ENCODE data around the gene FMNL2. TPM values are rescaled to one million over a fixed set of nuclear protein-coding genes. Genes with fewer than 3 reads are reported as not detected.
A peak's percentile ranks its signal among the peaks of the same experiment; 100 is the strongest.

FMNL2 gene
- total RNA-seq, 1 donor from 2014 or later, result 12.0 TPM

DNA sequence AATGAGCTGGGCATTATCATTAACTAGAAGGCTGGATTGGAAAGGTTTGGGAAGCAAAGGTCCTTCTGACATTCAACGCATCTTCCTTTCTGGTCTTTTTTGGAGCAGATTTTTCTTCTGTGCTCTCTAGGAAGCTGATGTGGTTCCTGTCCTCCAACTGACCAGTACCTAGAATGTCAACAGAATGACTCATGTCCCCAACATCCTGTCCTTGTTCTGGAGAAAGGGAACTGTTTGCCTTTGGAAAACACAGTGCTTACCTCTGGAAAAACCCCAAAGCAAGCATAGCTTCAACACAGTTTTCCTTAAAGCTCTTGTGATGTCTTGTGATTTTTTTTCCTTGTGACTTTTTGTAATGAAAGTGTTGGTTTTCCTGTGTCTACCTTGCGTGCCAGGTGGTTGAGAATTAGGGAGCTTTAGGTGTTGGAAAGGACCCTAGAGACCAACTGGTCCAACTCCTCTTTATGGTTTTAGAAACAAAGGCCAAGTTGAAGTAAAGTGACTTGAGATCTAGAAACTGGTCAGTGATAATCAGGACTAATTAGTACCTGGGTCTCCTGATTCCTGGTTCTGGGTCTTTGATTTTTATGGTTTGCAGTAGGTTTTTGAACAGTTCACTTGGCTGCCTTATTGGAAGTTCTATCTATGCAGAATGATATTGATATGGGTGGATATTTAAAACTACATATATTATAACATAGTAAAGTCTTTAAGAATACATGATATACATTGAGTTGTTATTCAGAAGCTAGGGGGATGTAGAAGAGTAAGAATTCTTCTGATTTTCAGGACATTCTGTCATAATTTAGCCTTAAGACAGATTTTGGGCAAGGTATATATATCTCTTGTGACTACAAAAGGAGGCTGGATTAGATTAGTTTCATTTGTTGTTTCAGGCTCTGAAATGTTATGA lies 70.5 kb downstream of the FMNL2 start:
- H3K9me3 ChIP-seq, result no peaks in the 10 kb centered on the region

DNA sequence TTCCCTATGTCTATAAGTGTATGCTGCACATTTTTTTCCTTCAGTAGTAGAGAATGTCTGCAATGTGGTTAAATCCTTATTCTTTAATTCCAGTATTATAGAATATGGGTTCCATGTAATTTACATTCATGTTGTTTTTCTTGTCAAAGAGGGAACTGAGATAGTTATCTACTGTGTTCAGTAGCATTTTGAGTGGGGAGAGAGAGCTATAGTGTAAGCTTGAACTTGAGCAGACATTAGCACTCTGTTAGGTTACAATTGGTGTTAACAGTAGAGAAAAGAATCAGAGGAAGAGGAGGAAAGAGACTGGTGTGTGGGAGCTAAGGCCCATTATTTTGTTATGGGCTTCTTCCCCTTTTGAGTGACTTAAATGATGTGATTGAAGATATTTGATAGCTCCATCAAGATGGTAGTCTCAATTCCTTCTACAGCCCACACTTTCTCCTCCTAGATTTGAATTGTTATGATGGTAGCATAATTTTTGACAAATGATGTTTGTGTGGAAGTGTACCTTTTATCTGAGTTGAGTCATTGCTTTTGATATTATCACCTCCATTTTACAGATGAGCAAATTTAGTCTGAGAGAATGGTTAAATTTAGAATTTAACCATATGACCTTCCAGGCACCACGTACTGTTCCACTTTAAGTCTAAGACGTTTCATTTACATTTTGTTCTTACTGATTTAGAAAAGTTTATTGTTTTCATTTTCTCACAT lies 71.3 kb downstream of the FMNL2 start:
- Histone ChIP-seq H3K27ac (peak overlapping the region; percentile 74 to 85), H3K4me1 (peaks cover 33 to 74% of the 10 kb centered on the region in 2 donors), H3K4me3 (peak overlapping the region in 1 of 2 donors; percentile 40)

More for the DNA sequence above, 70.5 kb downstream of the FMNL2 start:
- DNase-seq (ENCODE audit: low spot score in 2 of 2), result no peak
- intact Hi-C loops (cut with DNase I), result loop anchor here (5.0 kb wide), 1 partner anchor 68 kb away; the partner anchor contains the start of gene FMNL2
- H3K4me1 ChIP-seq, result peaks cover 31 to 71% of the 10 kb centered on the region in 2 donors
- H3K36me3 ChIP-seq, result no peaks in the 10 kb centered on the region
- TF ChIP-seq, protein P1, sequence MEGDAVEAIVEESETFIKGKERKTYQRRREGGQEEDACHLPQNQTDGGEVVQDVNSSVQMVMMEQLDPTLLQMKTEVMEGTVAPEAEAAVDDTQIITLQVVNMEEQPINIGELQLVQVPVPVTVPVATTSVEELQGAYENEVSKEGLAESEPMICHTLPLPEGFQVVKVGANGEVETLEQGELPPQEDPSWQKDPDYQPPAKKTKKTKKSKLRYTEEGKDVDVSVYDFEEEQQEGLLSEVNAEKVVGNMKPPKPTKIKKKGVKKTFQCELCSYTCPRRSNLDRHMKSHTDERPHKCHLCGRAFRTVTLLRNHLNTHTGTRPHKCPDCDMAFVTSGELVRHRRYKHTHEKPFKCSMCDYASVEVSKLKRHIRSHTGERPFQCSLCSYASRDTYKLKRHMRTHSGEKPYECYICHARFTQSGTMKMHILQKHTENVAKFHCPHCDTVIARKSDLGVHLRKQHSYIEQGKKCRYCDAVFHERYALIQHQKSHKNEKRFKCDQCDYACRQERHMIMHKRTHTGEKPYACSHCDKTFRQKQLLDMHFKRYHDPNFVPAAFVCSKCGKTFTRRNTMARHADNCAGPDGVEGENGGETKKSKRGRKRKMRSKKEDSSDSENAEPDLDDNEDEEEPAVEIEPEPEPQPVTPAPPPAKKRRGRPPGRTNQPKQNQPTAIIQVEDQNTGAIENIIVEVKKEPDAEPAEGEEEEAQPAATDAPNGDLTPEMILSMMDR (IDR thresholded peaks at IDR 0.05), result no peak
- no peaks in the 10 kb centered on the region for H3K27me3 ChIP-seq
- peak overlapping the region; percentile 74 to 85 for H3K27ac ChIP-seq
- peak overlapping the region in 1 of 2 donors; percentile 6 for H3K4me3 ChIP-seq

DNA sequence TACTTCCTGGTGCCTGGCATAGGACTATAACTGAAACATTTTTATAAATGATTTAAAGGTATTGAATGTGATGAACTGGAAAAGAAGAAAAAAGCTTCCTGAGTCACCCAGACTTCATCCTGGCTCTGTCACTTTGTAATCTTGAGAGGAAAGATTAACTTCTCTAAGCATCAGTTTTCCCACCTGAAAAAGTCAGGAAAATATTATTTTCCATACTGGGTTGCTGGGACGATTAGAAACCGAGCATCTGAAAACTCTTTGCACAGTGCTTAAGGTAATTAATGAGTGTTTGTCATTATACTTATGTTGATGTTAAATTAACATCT lies 71.8 kb downstream of the FMNL2 start:
- Histone ChIP-seq H3K4me1 (peaks cover 30 to 70% of the 10 kb centered on the region in 2 donors), H3K27me3 (no peaks in the 10 kb centered on the region), H3K4me3 (peak overlapping the region in 1 of 2 donors; percentile 40), H3K27ac (peak overlapping the region; percentile 59 to 85), H3K36me3 (no peaks in the 10 kb centered on the region), H3K9me3 (no peaks in the 10 kb centered on the region)
- TF ChIP-seq, protein P1 (IDR thresholded peaks at IDR 0.05), result no peak
- no peak for DNase-seq (ENCODE audit: low spot score in 2 of 2)
- intact Hi-C loops (cut with DNase I), result loop anchor here (5.0 kb wide), 1 partner anchor 69 kb away; the partner anchor contains the start of gene FMNL2

More for the DNA sequence above, 71.3 kb downstream of the FMNL2 start:
- no peaks in the 10 kb centered on the region for H3K27me3 ChIP-seq
- DNase-seq (ENCODE audit: low spot score in 2 of 2), result no peak
- TF ChIP-seq, protein P1 (IDR thresholded peaks at IDR 0.05), result no peak
- intact Hi-C loops (cut with DNase I), result loop anchor here (5.0 kb wide), 1 partner anchor 69 kb away; the partner anchor contains the start of gene FMNL2
- no peaks in the 10 kb centered on the region for H3K9me3 ChIP-seq
- H3K36me3 ChIP-seq, result no peaks in the 10 kb centered on the region

DNA sequence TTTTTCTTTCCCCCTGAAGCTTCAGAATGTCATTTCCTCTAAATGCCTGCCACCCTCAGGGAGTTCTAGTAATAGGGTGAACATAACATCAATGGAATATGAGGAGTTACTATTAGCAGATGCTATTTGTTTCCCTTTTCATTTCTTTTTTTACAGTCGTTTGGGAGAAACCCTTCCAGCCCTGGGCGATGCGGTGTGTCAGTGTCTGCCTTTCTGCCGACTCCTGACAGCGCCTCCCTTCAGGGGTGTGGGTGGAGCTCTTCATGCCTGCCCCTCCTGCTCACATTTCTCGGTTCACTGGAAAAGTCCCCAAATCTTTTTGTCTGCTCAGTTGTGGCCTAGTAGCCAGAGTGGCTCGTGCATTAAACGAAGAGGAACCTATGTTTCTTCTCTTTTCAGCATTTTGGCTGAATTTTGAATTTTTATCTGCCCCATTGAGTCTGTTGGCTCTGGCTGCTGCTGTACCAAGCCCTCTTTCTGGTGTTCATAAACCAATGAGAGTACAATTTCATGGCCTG lies 72.3 kb downstream of the FMNL2 start:
- Histone ChIP-seq H3K4me1 (peaks cover 27 to 67% of the 10 kb centered on the region in 2 donors), H3K27me3 (no peaks in the 10 kb centered on the region), H3K27ac (peak overlapping the region; percentile 59 to 85), H3K4me3 (peak overlapping the region; percentile 29 to 40), H3K36me3 (no peaks in the 10 kb centered on the region), H3K9me3 (no peaks in the 10 kb centered on the region)
- DNase-seq (ENCODE audit: low spot score in 2 of 2), result peak in 1 of 2 donors; percentile 76
- TF ChIP-seq, protein P1 (IDR thresholded peaks at IDR 0.05), result no peak
- intact Hi-C loops (cut with DNase I), result loop anchor here (5.0 kb wide), 1 partner anchor 70 kb away; the partner anchor contains the start of gene FMNL2

DNA sequence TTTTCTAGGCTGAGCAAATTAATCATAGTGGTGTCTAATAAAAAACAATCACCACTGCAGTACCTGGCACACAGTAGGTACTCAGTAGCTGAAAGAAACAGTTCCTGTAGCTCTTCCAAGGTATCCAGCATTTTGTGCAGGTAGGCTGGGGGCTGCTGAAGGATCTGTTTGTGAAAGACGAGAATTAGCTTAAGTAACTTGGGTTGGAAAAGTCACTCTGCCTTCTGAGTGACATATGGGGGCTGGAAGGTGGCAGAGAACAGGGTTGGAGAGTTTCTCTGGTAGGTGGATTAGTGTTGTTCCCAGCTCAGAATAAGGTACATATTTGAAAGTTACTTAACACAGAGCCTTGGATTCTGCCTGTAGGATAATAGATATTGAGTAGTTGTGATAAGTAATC lies 72.8 kb downstream of the FMNL2 start:
- no peak for DNase-seq (ENCODE audit: low spot score in 2 of 2)
- intact Hi-C loops (cut with DNase I), result loop anchor here (5.0 kb wide), 1 partner anchor 71 kb away; the partner anchor contains the start of gene FMNL2
- H3K36me3 ChIP-seq, result no peaks in the 10 kb centered on the region
- peak overlapping the region; percentile 29 to 40 for H3K4me3 ChIP-seq
- no peaks in the 10 kb centered on the region for H3K9me3 ChIP-seq
- no peaks in the 10 kb centered on the region for H3K27me3 ChIP-seq
- TF ChIP-seq, protein P1 (IDR thresholded peaks at IDR 0.05), result no peak
- peak overlapping the region; percentile 59 to 85 for H3K27ac ChIP-seq
- H3K4me1 ChIP-seq, result peaks cover 25 to 62% of the 10 kb centered on the region in 2 donors
